Amniotic epithelial cell (primary cell): ENCODE data around the gene ATG7.

Experiments used
- DNase-seq: peaks from one replicate; pipeline ENCODE4 v3.0.0-alpha.2; 2010; ENCODE audit warnings: low read depth

ATG7 gene

GRCh38 chr3:11555881-11556633 is 283.9 kb downstream of the ATG7 start:
- DNase-seq, result no peak

DNA sequence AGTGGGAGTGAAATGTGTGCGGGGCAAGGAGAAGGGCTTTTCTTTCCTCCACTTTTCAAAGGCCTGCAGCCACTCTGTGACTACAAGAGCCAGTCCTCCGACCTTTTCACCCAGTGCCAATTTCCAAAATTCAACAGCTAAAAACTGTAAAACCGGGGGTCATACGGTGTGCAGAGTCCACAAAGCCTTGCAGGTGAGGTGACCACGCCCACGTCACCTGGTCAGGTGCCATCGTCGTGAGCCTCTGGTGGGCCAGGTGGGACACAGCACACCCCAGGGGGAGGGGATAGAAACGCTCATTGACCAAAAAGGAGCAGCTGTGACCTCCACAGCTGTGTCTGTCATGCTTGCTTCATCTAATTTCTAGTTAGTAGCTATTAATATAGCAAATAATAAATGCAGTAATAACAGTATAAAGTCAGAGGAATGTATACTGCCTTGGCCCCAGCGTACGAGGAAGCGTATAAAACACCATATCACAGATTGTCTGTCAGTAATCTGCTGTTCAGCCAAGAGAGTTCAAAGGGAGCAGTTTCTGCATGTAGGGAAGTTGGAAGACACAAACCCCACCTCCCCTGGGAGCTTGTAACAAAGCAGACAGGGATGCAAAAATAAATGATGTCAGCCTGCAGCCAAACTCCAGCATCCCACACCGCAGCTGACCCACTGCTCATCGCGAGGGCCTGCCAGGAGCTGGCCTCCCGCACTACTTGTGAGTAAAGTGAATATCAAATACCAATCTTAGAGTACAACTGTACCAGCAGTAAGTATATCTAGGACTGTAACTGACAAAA is 284.9 kb downstream of the ATG7 start:
- DNase-seq, result peak; percentile 65

DNA sequence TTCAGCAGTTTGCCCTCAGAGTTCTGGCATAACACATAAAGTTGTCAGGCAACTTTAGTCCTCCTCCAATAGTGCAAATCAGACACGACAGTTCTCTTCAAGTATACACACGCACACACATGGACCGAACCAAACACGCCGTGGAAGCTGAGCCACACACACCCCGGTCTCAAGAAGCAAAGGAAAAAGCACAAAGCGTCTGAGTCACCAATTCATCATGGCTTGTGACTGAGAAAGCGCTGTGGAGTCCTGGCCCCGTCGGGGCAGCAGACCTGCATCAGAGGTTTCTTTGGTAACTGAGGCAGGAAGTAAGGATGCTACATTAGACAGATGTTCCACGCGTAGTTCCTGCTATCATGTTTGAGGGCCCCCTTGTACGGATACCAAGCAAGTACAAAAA is 285.8 kb downstream of the ATG7 start:
- DNase-seq, result peak; percentile 79

DNA sequence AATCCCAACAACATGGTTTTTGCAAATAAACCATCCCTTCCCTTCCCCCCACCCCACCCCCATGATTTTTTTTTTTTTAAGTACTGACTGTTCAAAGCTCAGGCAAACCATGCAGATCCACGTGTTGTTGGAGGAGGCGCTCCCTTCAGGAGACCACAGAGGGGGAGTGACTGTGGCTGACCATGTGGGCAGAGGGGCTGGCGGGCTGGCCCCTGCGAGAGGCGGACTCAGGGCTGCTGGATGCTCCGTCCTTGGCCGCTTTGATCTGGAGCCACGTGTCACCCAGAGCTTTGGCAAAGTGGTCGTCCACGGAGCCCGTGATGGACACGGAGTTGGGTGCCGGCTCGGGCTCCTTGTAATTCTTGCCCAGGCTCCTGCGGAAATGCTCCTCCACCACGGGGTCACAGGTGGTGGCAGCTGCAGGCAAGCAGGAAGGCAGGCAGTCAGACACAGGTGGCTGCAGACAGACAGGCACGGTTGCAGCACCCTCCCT is 286.3 kb downstream of the ATG7 start:
- DNase-seq, result peak; percentile 50

GRCh38 chr3:11558918-11559815 is 287.0 kb downstream of the ATG7 start:
- no peak for DNase-seq

GRCh38 chr3:11559816-11560633 is 287.8 kb downstream of the ATG7 start:
- DNase-seq, result no peak

DNA sequence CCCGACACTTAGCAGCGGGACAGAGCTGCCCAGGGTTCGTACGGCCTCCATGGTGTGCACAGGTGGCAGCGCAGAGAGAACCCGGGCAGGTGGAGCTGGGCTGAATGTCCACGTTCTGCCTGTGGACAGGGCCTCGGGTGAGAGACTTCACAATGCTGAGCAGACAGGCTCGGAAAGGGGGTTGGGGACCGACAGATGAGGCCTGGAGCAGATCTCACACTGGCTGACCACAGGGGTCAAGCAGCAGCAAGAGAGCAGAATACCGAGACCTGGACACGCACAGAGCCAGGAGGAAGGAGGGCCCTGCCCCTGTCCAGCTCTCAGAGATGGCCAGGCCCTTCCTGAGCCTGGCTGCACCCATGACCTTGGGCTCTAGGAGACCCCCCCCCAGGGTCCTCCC is 288.5 kb downstream of the ATG7 start:
- peak; percentile 32 for DNase-seq

DNA sequence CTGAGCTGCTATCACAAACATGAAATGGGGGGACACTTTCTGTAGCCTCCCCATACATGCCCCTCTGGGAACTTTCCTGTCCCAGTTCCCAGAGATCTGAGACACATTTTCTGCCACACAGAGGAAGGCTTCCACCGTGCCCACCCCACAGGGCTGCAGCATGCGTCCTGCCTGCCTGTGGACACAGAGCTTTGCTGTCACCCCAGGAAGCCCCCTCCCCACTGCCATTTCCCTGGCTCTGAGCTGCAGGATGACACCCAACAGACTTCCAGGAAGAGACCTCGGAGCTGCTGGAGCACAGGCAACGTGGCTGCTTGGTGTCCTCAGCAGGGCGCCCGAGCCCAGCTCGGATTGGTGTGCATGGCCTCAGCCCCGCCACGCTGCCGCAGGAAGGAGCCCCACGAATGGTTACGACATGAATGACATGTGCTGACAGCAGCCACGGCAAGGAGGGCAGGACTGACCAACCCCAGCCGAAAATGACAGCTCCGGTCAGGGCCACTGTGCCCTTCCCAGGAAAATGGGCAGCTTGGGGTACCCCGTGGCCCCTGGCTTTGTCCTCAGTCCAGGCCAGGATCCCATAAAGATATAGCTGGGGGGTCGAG is 290.2 kb downstream of the ATG7 start:
- DNase-seq, result no peak

GRCh38 chr3:11563159-11563864 is 291.1 kb downstream of the ATG7 start:
- no peak for DNase-seq

DNA sequence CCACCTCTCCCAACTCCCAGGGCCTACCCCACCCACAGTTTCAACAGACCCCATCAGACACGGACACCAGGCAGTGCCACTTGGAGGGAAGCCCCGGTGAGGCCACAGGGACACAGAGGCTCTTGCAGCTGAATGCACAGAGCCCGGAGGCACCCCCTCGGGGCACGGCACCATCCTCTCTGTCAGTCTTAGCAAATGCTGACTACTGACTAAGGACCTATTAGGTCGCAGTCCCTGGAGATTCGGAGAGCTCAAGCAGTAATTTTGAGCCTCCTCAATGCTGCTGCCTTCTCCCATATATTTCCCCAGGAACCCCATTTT is 291.6 kb downstream of the ATG7 start:
- no peak for DNase-seq

DNA sequence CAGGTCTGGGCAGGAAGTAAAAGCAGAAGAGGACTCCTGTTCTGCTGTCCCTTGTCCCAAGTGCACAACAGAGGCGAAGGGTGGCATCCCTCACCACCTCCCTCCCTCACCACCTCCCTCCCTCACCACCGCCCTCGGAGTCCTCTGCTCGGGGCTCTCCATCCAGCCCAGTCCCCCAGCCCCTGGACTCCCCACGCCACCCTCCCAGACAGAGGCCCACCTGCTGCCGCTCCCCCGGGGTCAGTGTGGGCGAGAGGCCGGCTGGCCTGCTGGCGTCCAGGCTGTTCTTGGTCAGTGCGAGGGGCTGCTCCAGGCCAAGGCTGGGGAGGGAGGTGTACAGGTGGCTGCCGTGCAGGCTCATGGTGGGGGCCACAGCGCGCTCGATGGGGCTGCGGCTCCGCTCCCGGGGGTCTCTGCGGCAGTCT is 292.4 kb downstream of the ATG7 start:
- no peak for DNase-seq

DNA sequence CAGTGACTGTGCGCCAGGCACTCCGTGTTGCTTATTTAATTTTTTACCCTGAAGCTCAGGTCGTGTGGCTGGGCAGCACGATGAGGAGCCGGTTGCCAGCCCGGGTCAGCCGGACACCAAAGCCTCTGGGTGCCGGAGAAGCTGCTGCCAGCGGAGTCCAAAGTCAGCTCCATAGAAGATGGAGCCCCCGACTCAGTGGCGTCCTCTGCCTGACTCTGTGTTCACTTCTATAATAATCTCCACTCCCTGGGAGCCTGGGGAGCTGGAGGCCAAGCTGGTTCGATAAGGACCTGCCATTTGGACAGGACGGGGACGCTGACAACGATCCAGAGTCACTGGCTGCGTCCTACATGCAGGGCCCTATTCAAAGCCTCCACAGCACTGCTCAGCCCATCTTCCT is 292.9 kb downstream of the ATG7 start:
- DNase-seq, result no peak

GRCh38 chr3:11565492-11565891 is 293.3 kb downstream of the ATG7 start:
- no peak for DNase-seq

DNA sequence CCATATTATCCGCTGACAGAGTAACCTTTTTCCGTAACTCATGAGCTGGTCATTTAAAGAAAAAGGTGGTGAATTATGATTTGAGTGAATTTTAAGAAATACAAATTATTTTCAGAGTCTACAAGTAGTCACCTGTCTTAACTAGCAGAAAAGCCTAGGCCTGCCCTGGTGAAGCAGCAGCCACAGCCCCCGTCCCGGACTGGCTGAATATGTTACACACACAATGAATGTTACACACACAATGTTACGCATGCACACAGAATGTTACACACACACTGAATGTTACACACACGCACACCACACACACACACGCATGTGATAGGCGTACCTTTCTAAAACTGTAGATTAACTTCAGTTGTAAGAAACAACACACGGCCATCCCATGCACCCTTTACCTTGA is 293.7 kb downstream of the ATG7 start:
- no peak for DNase-seq

DNA sequence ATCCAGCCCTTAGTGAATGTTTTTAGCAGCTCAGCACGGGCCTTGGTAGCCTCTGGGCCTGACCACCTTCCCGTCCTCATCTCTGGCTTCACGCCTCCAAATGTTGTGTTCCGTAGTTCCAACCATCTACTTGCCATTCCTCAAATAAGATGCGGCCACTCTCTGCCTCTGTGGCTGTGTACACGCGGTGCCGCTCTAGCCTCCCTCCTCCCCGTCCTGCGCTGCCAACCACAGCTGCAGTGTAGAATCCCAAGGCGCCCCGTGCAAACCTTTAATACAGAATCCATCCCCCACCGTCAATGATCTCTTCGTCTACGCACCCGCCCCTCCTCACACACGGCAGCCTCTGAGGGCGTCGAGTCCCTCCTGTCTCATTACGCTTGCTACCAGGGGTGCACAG is 294.3 kb downstream of the ATG7 start:
- DNase-seq, result no peak

GRCh38 chr3:11566916-11567315 is 294.7 kb downstream of the ATG7 start:
- no peak for DNase-seq

- peak; percentile 84 for DNase-seq
Observed at GRCh38 chr3:11567516-11568467, 295.6 kb downstream of the ATG7 start.

- DNase-seq, result peak; percentile 89
Observed at GRCh38 chr3:11568503-11569155, 296.4 kb downstream of the ATG7 start.
